Peyer's patch (tissue), 4 donors: ENCODE results near the gene KCNK2. TPM values are rescaled to one million over a fixed set of nuclear protein-coding genes. Genes with fewer than 3 reads are reported as not detected.

Experiments used
- DNase-seq, 3 donors: peaks; one replicate each; pipeline ENCODE4 v3.0.0-alpha.2; 2017 to 2019
- H3K27ac ChIP-seq, 4 donors: fragments of 200-600 bp; sonication (generic); one replicate each; pipeline ENCODE4 v1.5.1; 2016 to 2019
- H3K27me3 ChIP-seq, 2 donors: fragments of 200-600 bp; sonication (generic); one replicate each; pipeline ENCODE4 v1.5.1; 2019
- H3K36me3 ChIP-seq, 3 donors: fragments of 200-600 bp; sonication (generic); one replicate each; pipeline ENCODE4 v1.5.1; 2016 to 2019
- H3K4me1 ChIP-seq, 4 donors: fragments of 200-600 bp; sonication (generic); one replicate each; pipeline ENCODE4 v1.5.1; 2016 to 2019
- H3K4me3 ChIP-seq, 4 donors: fragments of 200-600 bp; sonication (generic); 1 replicate in 3 of 4; 2 replicates in 1 of 4; pipeline ENCODE4 v1.5.1; 2016 to 2019; ENCODE audit warnings: mild to moderate bottlenecking in 1 of 4
- H3K9me3 ChIP-seq, 4 donors: fragments of 200-600 bp; sonication (generic); one replicate each; pipeline ENCODE4 v1.5.1; 2016 to 2019; ENCODE audit warnings: mild to moderate bottlenecking in 1 of 4
- POLR2A ChIP-seq, 2 donors: fragments of 450-650 bp; IDR thresholded peaks; one replicate each; pipeline ENCODE4 v1.5.1; 2017; ENCODE audit warnings: antibody characterized with exemption in 2 of 2, mild to moderate bottlenecking in 2 of 2, moderate library complexity in 2 of 2
- total RNA-seq, 4 donors: library from RNA; depleted of rRNA; stranded (reverse); fragments of >200 nt; gene quantifications; one replicate each; pipeline ENCODE4 v1.1.0, GENCODE V29; 2016
- TF ChIP-seq, protein P1 (sequence below), 6 experiments: fragments of 450-650 bp in 4 of 6; fragments of 200-600 bp in 2 of 6; sonication (generic) in 1 of 6; IDR thresholded peaks; one replicate each; pipeline ENCODE4 v1.5.1; 2017 to 2019; ENCODE audit warnings: antibody characterized with exemption in 6 of 6, mild to moderate bottlenecking in 3 of 6, moderate library complexity in 1 of 6

The KCNK2 gene
- total RNA-seq, 4 donors from 2014 or later: 0.53 to 0.94 (median 0.57) TPM; not detected in 1

DNA sequence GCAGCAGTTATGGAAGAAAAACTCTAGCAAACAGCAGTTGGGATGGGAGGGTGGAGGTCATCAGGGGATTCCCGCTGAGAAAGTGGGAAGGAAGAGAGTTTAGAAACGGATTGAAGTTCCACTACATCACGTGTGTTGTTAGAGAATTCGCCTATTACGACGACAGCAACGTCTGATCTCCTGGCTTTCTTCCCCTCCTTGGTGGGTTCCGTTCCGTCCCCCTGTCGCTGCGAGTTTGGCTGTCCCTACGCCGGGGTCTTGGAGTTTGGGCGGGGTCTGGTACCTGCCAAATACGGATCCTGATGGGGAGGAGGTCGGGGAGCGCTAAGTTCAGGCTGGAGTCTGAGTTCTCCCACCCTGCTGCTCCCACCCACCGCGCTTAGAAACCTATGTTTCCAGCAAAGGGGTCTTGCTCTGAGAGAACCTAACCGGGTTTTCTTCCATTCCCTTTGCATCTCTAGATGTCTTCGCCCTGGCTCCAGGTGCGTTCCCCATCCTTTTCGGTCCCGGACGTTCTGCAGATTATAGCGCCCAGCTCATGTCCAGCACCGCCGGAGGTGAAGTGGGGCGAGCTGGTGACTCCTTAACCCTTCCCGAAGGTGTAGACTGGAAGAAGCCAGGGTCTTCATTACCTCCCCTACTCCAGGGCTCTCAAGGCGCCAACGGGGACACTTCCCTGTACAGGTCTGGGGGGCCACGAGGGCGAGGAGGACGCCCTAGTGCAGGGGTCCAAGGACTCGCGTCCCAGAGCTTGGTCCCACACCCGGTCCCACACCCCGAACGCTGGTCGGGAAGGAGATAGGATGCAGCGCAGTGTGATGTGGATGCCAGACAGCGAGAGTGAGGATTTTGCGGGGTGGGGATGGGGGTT, 641 bp upstream of the KCNK2 start:
- peaks cover 0 to 19% of the 10 kb centered on the region in 2 donors for H3K27me3 ChIP-seq
- no peaks in the 10 kb centered on the region for H3K9me3 ChIP-seq
- peak in 1 of 3 donors; percentile 48 for DNase-seq
- H3K36me3 ChIP-seq: no peaks in the 10 kb centered on the region
- H3K4me3 ChIP-seq: peak overlapping the region in 2 of 4 donors; percentile 36 to 45
- no peak overlapping the region for H3K27ac ChIP-seq
- TF ChIP-seq, protein P1, sequence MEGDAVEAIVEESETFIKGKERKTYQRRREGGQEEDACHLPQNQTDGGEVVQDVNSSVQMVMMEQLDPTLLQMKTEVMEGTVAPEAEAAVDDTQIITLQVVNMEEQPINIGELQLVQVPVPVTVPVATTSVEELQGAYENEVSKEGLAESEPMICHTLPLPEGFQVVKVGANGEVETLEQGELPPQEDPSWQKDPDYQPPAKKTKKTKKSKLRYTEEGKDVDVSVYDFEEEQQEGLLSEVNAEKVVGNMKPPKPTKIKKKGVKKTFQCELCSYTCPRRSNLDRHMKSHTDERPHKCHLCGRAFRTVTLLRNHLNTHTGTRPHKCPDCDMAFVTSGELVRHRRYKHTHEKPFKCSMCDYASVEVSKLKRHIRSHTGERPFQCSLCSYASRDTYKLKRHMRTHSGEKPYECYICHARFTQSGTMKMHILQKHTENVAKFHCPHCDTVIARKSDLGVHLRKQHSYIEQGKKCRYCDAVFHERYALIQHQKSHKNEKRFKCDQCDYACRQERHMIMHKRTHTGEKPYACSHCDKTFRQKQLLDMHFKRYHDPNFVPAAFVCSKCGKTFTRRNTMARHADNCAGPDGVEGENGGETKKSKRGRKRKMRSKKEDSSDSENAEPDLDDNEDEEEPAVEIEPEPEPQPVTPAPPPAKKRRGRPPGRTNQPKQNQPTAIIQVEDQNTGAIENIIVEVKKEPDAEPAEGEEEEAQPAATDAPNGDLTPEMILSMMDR (IDR thresholded peaks at IDR 0.05): no peak
- no peak for TF ChIP-seq POLR2A (IDR thresholded peaks at IDR 0.05)
- H3K4me1 ChIP-seq: peaks cover 0 to 4% (median 0%) of the 10 kb centered on the region in 4 donors

DNA sequence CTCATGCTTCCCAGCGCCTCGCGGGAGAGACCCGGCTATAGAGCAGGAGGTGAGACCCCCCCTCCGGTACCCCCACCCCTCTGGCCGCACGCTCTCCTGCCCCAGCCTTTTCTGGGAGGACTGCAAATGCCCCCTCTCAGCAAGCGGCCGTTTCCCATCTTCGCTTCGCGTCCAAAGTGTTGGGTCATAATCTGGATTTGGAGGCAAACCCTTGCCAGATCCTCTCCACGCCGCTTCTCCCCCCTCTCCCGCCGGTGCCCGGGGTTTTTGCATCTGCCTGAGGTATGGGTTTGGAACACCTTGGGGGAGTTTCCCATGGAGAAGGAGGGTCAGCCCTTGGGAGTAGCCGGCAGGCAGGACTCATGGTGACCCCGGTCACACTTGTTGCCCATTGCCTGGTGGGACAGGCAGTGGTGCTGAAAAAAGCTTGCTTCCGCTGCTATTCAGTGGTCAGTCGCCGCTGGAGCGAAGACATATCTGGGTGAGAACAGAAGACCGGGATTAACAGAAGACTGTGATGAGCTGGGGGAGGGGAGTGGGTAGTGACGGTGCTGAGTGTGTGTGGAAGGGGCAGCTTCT, 935 bp downstream of the KCNK2 start:
- Histone ChIP-seq H3K4me3 (peak overlapping the region in 2 of 4 donors; percentile 29 to 45), H3K27ac (no peak overlapping the region), H3K9me3 (no peaks in the 10 kb centered on the region), H3K36me3 (no peaks in the 10 kb centered on the region), H3K4me1 (peaks cover 0 to 4% (median 0%) of the 10 kb centered on the region in 4 donors), H3K27me3 (peaks cover 0 to 19% of the 10 kb centered on the region in 2 donors)
- DNase-seq: peak in 1 of 3 donors; percentile 40
- TF ChIP-seq, protein P1 (IDR thresholded peaks at IDR 0.05): no peak
- TF ChIP-seq POLR2A (IDR thresholded peaks at IDR 0.05): no peak

DNA sequence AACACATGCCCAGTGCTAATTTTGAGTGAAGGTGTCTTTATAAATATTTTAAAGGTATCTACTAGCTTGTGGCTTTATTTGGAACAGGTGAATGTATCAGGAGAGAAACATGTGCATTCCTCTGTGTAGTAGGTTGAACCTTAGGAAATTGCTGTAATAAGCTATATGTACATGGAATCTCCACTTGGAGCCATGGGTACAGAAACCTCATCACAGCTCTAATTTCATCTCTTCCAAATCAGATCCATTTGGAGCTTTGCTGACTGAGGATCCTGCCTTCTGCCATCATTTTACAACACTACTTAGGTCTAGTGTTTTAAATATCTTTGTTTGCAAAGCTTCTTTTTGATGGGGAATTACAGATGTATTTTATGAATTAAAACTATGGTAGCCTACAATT, 2.1 kb downstream of the KCNK2 start:
- DNase-seq: no peak
- Histone ChIP-seq H3K36me3 (no peaks in the 10 kb centered on the region), H3K4me1 (peaks cover 0 to 4% (median 0%) of the 10 kb centered on the region in 4 donors), H3K4me3 (no peak overlapping the region), H3K9me3 (no peaks in the 10 kb centered on the region), H3K27ac (no peak overlapping the region), H3K27me3 (peaks cover 0 to 19% of the 10 kb centered on the region in 2 donors)
- no peak for TF ChIP-seq POLR2A (IDR thresholded peaks at IDR 0.05)
- TF ChIP-seq, protein P1 (IDR thresholded peaks at IDR 0.05): no peak

DNA sequence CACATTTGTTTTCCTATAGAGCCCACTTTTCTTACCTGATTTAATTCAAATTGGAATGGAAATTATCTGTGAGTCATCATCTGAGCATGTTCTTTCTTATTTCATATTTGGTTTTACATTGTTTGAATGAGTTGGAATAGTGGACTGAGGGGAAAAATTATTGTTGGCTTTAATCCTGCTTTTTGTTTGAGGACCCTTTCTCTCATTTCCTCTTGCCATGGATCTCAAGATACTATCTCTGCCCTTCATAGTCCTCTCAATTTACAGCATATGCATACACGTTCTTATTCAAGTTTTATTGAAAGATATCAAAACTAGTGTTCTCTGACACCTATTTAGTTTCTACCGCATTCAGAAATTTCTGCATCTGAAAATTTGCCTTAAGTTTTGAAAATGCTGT, 5.1 kb downstream of the KCNK2 start:
- peaks cover 0 to 4% (median 0%) of the 10 kb centered on the region in 4 donors for H3K4me1 ChIP-seq
- H3K27ac ChIP-seq: no peak overlapping the region
- H3K4me3 ChIP-seq: no peak overlapping the region
- H3K36me3 ChIP-seq: no peaks in the 10 kb centered on the region
- H3K9me3 ChIP-seq: no peaks in the 10 kb centered on the region
- H3K27me3 ChIP-seq: peaks cover 0 to 6% of the 10 kb centered on the region in 2 donors
- DNase-seq: no peak
- no peak for TF ChIP-seq POLR2A (IDR thresholded peaks at IDR 0.05)
- TF ChIP-seq, protein P1 (IDR thresholded peaks at IDR 0.05): no peak

DNA sequence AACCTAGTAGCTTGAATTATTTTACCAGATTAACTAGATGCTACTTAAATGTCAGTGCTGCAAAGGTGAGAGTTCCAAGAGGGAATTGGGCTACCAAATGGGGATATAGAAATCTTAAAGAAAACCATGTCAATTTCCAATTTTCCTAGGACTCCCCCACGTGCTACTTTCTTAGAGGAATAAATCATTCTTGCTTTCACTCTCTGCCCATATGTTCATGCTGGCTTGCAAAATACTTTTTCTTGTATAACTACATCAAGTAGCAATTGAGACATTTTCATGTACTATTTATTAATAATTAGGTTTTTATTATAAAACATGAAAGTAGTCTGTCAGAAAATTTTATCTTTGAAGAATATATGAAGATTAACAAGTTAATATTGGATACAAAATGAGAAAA, 11.8 kb downstream of the KCNK2 start:
- Histone ChIP-seq H3K4me3 (no peak overlapping the region), H3K36me3 (no peaks in the 10 kb centered on the region), H3K27ac (no peak overlapping the region), H3K27me3 (no peaks in the 10 kb centered on the region), H3K9me3 (no peaks in the 10 kb centered on the region), H3K4me1 (no peaks in the 10 kb centered on the region)
- TF ChIP-seq POLR2A (IDR thresholded peaks at IDR 0.05): no peak
- TF ChIP-seq, protein P1 (IDR thresholded peaks at IDR 0.05): no peak
- DNase-seq: no peak
